HTERT RPE-1 (cell line): ENCODE data around the gene HYAL3.
"Not testable (repeated sequence)": the region's sequence is repeated elsewhere in the genome, so short reads cannot be mapped to it uniquely, and the experiment has no call there.

Source experiments
- in situ Hi-C: fragments of 300-500 bp; cut with MboI; formaldehyde crosslinking; loops from 4 replicates; pipeline ENCODE4 v1.14.3; 2020; ENCODE audit warnings: low sequenced_read_pairs

Gene HYAL3

GRCh38 chr3:50260027-50260941, 38.9 kb downstream of the HYAL3 start:
- in situ Hi-C loops: no loop called here

GRCh38 chr3:50259432-50260026, 39.7 kb downstream of the HYAL3 start:
- in situ Hi-C loops: no loop called here

GRCh38 chr3:50258979-50259378, 40.2 kb downstream of the HYAL3 start:
- in situ Hi-C loops: no loop called here

- in situ Hi-C loops: no loop called here
Measured at GRCh38 chr3:50258029-50258680, 41.0 kb downstream of the HYAL3 start.

GRCh38 chr3:50256978-50257890, 42.0 kb downstream of the HYAL3 start:
- in situ Hi-C loops: no loop called here

GRCh38 chr3:50255251-50255615, 44.0 kb downstream of the HYAL3 start:
- in situ Hi-C loops: no loop called here

- in situ Hi-C loops: no loop called here
Measured at GRCh38 chr3:50254577-50255250, 44.5 kb downstream of the HYAL3 start.

- in situ Hi-C loops: no loop called here
Measured at GRCh38 chr3:50251220-50251619, 48.0 kb downstream of the HYAL3 start.

GRCh38 chr3:50250514-50250913, 48.7 kb downstream of the HYAL3 start:
- in situ Hi-C loops: no loop called here

- in situ Hi-C loops: no loop called here
Measured at GRCh38 chr3:50249457-50249856, 49.7 kb downstream of the HYAL3 start.

- in situ Hi-C loops: no loop called here
Measured at GRCh38 chr3:50248387-50248786, 50.8 kb downstream of the HYAL3 start.

- in situ Hi-C loops: no loop called here
Measured at GRCh38 chr3:50246517-50246954, 52.7 kb downstream of the HYAL3 start.

- in situ Hi-C loops: no loop called here
Measured at GRCh38 chr3:50245831-50246516, 53.2 kb downstream of the HYAL3 start.

- in situ Hi-C loops: no loop called here
Measured at GRCh38 chr3:50245251-50245745, 53.9 kb downstream of the HYAL3 start.

- in situ Hi-C loops: not testable (repeated sequence)
Measured at GRCh38 chr3:50244813-50245212, 54.4 kb downstream of the HYAL3 start.

GRCh38 chr3:50243543-50243895, 55.7 kb downstream of the HYAL3 start:
- in situ Hi-C loops: no loop called here

- in situ Hi-C loops: no loop called here
Measured at GRCh38 chr3:50242851-50243542, 56.2 kb downstream of the HYAL3 start.
